Natural killer cell (primary cell): ENCODE measurements around the gene BRD3. TPM values are rescaled to one million over a fixed set of nuclear protein-coding genes. Genes with fewer than 3 reads are reported as not detected.

Experiments
- ATAC-seq, 3 donors: fragments of 150-1000 bp in 2 of 3; fragments of 200-7000 bp in 1 of 3; cut with Tn5 transposase; 1 replicate in 1 of 3; 2 replicates in 2 of 3; pipeline ENCODE4 v1.10.0; 2021; ENCODE audit warnings: mild to moderate bottlenecking in 2 of 3, moderate library complexity in 2 of 3
- DNase-seq, 2 donors: peaks; one replicate each; pipeline versions ENCODE4 v3.0.0 to v3.0.0-alpha.2; 2013 to 2021; ENCODE audit warnings: mixed read lengths in 1 of 2
- H3K27ac ChIP-seq: one replicate; pipeline ENCODE4 v1.5.1; 2013; ENCODE audit warnings: mild to moderate bottlenecking, low read length
- H3K27me3 ChIP-seq: one replicate; pipeline ENCODE4 v1.6.1; 2013; ENCODE audit warnings: low read length; ENCODE audit not compliant: control insufficient read depth, insufficient read depth
- H3K36me3 ChIP-seq: one replicate; pipeline ENCODE4 v1.6.1; 2013; ENCODE audit warnings: low read length; ENCODE audit not compliant: control insufficient read depth, insufficient read depth
- H3K4me1 ChIP-seq: one replicate; pipeline ENCODE4 v1.6.1; 2013; ENCODE audit warnings: low read length; ENCODE audit not compliant: control insufficient read depth, insufficient read depth
- H3K4me3 ChIP-seq: one replicate; pipeline ENCODE4 v1.5.1; 2013; ENCODE audit warnings: low read length
- H3K9me3 ChIP-seq: one replicate; pipeline ENCODE4 v1.6.1; 2013; ENCODE audit warnings: low read length; ENCODE audit not compliant: control insufficient read depth, insufficient read depth
- H3K27ac Mint-ChIP-seq, 2 donors: one replicate each; pipeline ENCODE4 v1.8.0; 2022; ENCODE audit warnings: mild to moderate bottlenecking in 2 of 2, mixed read lengths in 2 of 2, moderate library complexity in 1 of 2
- H3K27me3 Mint-ChIP-seq, 2 donors: one replicate each; pipeline ENCODE4 v1.8.0; 2022; ENCODE audit warnings: low read depth in 2 of 2, mixed read lengths in 2 of 2
- H3K36me3 Mint-ChIP-seq: one replicate; pipeline ENCODE4 v1.8.0; 2022; ENCODE audit warnings: mixed read lengths
- H3K4me1 Mint-ChIP-seq, 2 donors: one replicate each; pipeline ENCODE4 v1.8.0; 2022; ENCODE audit warnings: mixed read lengths in 2 of 2
- H3K4me3 Mint-ChIP-seq: one replicate; pipeline ENCODE4 v1.8.0; 2022; ENCODE audit warnings: mild to moderate bottlenecking, moderate library complexity, mixed read lengths
- H3K9me3 Mint-ChIP-seq, 2 donors: one replicate each; pipeline ENCODE4 v1.8.0; 2022; ENCODE audit warnings: mixed read lengths in 2 of 2
- CTCF ChIP-seq: fragments of 200-600 bp; IDR thresholded peaks from one replicate; pipeline ENCODE4 v1.8.0; 2022; ENCODE audit warnings: antibody characterized with exemption
- WGBS: methylation state at CpG from one replicate; pipeline ENCODE4 v1.1.7; 2013; ENCODE audit warnings: missing lambda C conversion rate; ENCODE audit not compliant: insufficient coverage; 5-methylcytosine and 5-hydroxymethylcytosine counted together
- intact Hi-C: fragments of 100-400 bp; cut with micrococcal nuclease; formaldehyde crosslinking; loops from one replicate; pipeline ENCODE4 v1.14.2; 2022
- total RNA-seq, 4 donors: library from RNA; stranded (reverse); fragments of 120-200 nt in 1 of 4; gene quantifications; one replicate each; pipeline versions ENCODE4 v1.2.3 to v1.2.4, GENCODE V29; 2013 to 2022

Gene BRD3
- total RNA-seq, 3 donors from 2014 or later (not counting 1 experiment from before 2014, with no cell fraction given), result 52.8 to 63.0 (median 52.8) TPM

GRCh38 chr9:134040781-134041648 lies 26.8 kb downstream of the BRD3 start:
- WGBS, result 94% methylated on average over 21 of the region's 21 CpGs
- intact Hi-C loops, result no loop called here
- no peak overlapping the region for H3K27ac Mint-ChIP-seq
- DNase-seq (no peak), ATAC-seq (no peak)
- H3K27ac ChIP-seq, result no peak overlapping the region
- H3K9me3 Mint-ChIP-seq, result no peaks in the 10 kb centered on the region
- H3K4me1 ChIP-seq, result no peaks in the 10 kb centered on the region
- no peak for TF ChIP-seq CTCF
- H3K36me3 ChIP-seq, result peaks cover 51% of the 10 kb centered on the region
- no peak overlapping the region for H3K4me3 ChIP-seq
- H3K9me3 ChIP-seq, result no peaks in the 10 kb centered on the region
- no peaks in the 10 kb centered on the region for H3K27me3 Mint-ChIP-seq
- H3K27me3 ChIP-seq, result no peaks in the 10 kb centered on the region
- H3K4me3 Mint-ChIP-seq, result no peak overlapping the region
- H3K36me3 Mint-ChIP-seq, result peaks cover 8% of the 10 kb centered on the region
- peaks cover 0 to 10% of the 10 kb centered on the region in 2 donors for H3K4me1 Mint-ChIP-seq

- H3K36me3 Mint-ChIP-seq, result peaks cover 8% of the 10 kb centered on the region
- no peaks in the 10 kb centered on the region for H3K9me3 Mint-ChIP-seq
- ATAC-seq (no peak), DNase-seq (no peak)
- TF ChIP-seq CTCF, result no peak
- no peaks in the 10 kb centered on the region for H3K27me3 Mint-ChIP-seq
- peaks cover 0 to 10% of the 10 kb centered on the region in 2 donors for H3K4me1 Mint-ChIP-seq
- H3K4me3 Mint-ChIP-seq, result no peak overlapping the region
- intact Hi-C loops, result no loop called here
- Histone ChIP-seq H3K36me3 (peaks cover 52% of the 10 kb centered on the region), H3K4me3 (no peak overlapping the region), H3K27ac (no peak overlapping the region), H3K9me3 (no peaks in the 10 kb centered on the region), H3K4me1 (no peaks in the 10 kb centered on the region), H3K27me3 (no peaks in the 10 kb centered on the region)
- whole genome bisulfite sequencing, result 95% methylated on average over 17 of the region's 17 CpGs
- H3K27ac Mint-ChIP-seq, result no peak overlapping the region
These were observed 27.7 kb downstream of the BRD3 start for GRCh38 chr9:134040176-134040565.

GRCh38 chr9:134039386-134040175 lies 28.2 kb downstream of the BRD3 start:
- intact Hi-C loops, result no loop called here
- TF ChIP-seq CTCF, result no peak
- H3K9me3 ChIP-seq, result no peaks in the 10 kb centered on the region
- peaks cover 52% of the 10 kb centered on the region for H3K36me3 ChIP-seq
- H3K27ac ChIP-seq, result no peak overlapping the region
- 97% methylated on average over 20 of the region's 20 CpGs for WGBS
- H3K4me1 ChIP-seq, result no peaks in the 10 kb centered on the region
- Mint-ChIP-seq H3K4me1 (peaks cover 0 to 10% of the 10 kb centered on the region in 2 donors), H3K27me3 (no peaks in the 10 kb centered on the region), H3K9me3 (no peaks in the 10 kb centered on the region), H3K27ac (peak overlapping the region; percentile 19 to 28), H3K36me3 (peaks cover 8% of the 10 kb centered on the region), H3K4me3 (no peak overlapping the region)
- no peak for DNase-seq
- H3K27me3 ChIP-seq, result no peaks in the 10 kb centered on the region
- H3K4me3 ChIP-seq, result no peak overlapping the region
- ATAC-seq, result no peak
